ENCODE data around the gene SNRNP35.
"Not testable (repeated sequence)": the region's sequence is repeated elsewhere in the genome, so short reads cannot be mapped to it uniquely, and the experiment has no call there.

Gene SNRNP35

GRCh38 chr12:123449249-123449733 lies 8.6 kb upstream of the SNRNP35 start:
- DNase-seq (ENCODE audit: low spot score) = no peak

- no peak for DNase-seq (ENCODE audit: low spot score)
Observed at GRCh38 chr12:123449856-123450255, 8.1 kb upstream of the SNRNP35 start.

GRCh38 chr12:123450636-123451035 lies 7.3 kb upstream of the SNRNP35 start:
- no peak for DNase-seq (ENCODE audit: low spot score)

- not testable (repeated sequence) for DNase-seq (ENCODE audit: low spot score)
Observed at GRCh38 chr12:123452276-123452550, 5.7 kb upstream of the SNRNP35 start.

- DNase-seq (ENCODE audit: low spot score) = no peak
Observed at GRCh38 chr12:123453165-123453564, 4.8 kb upstream of the SNRNP35 start.

GRCh38 chr12:123463174-123463573 lies 5.2 kb downstream of the SNRNP35 start:
- not testable (repeated sequence) for DNase-seq (ENCODE audit: low spot score)

GRCh38 chr12:123465084-123465483 lies 7.1 kb downstream of the SNRNP35 start:
- DNase-seq (ENCODE audit: low spot score) = no peak

- no peak for DNase-seq (ENCODE audit: low spot score)
Observed at GRCh38 chr12:123468786-123469185, 10.8 kb downstream of the SNRNP35 start.

- no peak for DNase-seq (ENCODE audit: low spot score)
Observed at GRCh38 chr12:123469978-123470377, 12.0 kb downstream of the SNRNP35 start.

GRCh38 chr12:123471374-123472068 lies 13.6 kb downstream of the SNRNP35 start:
- no peak for DNase-seq (ENCODE audit: low spot score)

GRCh38 chr12:123472438-123472849 lies 14.5 kb downstream of the SNRNP35 start:
- no peak for DNase-seq (ENCODE audit: low spot score)

GRCh38 chr12:123474485-123475245 lies 16.7 kb downstream of the SNRNP35 start:
- no peak for DNase-seq (ENCODE audit: low spot score)

GRCh38 chr12:123475246-123475703 lies 17.3 kb downstream of the SNRNP35 start:
- no peak for DNase-seq (ENCODE audit: low spot score)

GRCh38 chr12:123478069-123478468 lies 20.1 kb downstream of the SNRNP35 start:
- no peak for DNase-seq (ENCODE audit: low spot score)

- DNase-seq (ENCODE audit: low spot score) = no peak
Observed at GRCh38 chr12:123478762-123479161, 20.8 kb downstream of the SNRNP35 start.

- DNase-seq (ENCODE audit: low spot score) = no peak
Observed at GRCh38 chr12:123479442-123480180, 21.7 kb downstream of the SNRNP35 start.

- not testable (repeated sequence) for DNase-seq (ENCODE audit: low spot score)
Observed at GRCh38 chr12:123481251-123481650, 23.3 kb downstream of the SNRNP35 start.

GRCh38 chr12:123482876-123483275 lies 24.9 kb downstream of the SNRNP35 start:
- no peak for DNase-seq (ENCODE audit: low spot score)

GRCh38 chr12:123483602-123484248 lies 25.8 kb downstream of the SNRNP35 start:
- no peak for DNase-seq (ENCODE audit: low spot score)

- DNase-seq (ENCODE audit: low spot score) = no peak
Observed at GRCh38 chr12:123485756-123486155, 27.8 kb downstream of the SNRNP35 start.

GRCh38 chr12:123487428-123487827 lies 29.5 kb downstream of the SNRNP35 start:
- DNase-seq (ENCODE audit: low spot score) = no peak

- no peak for DNase-seq (ENCODE audit: low spot score)
Observed at GRCh38 chr12:123488539-123489230, 30.7 kb downstream of the SNRNP35 start.

Data from left forelimb (tissue), 1 donor.